Activated CD8-positive, alpha-beta T cell treated with anti-CD3 and anti-CD28 coated beads, Interleukin-2, amount 10 ng/mL, durations not matched to agents 7 days and 5 days (primary cell): ENCODE data around the gene ENDOU. TPM values are rescaled to one million over a fixed set of nuclear protein-coding genes. Genes with fewer than 3 reads are reported as not detected.
A peak's percentile ranks its signal among the peaks of the same experiment; 100 is the strongest.

Experiments used
- ATAC-seq: fragments of 150-1000 bp; cut with Tn5 transposase; one replicate; pipeline ENCODE4 v1.10.0; 2021; ENCODE audit warnings: moderate library complexity
- CTCF ChIA-PET: fragments of 350-600 bp; sonication (Branson Sonifier 250); formaldehyde crosslinking; loops from one replicate; lab custom pipeline; 2021; ENCODE audit warnings: antibody characterized with exemption; lab: Charles Lee
- POLR2A ChIA-PET: fragments of 350-600 bp; sonication (Branson Sonifier 250); formaldehyde crosslinking; loops from one replicate; lab custom pipeline; 2021; ENCODE audit warnings: antibody characterized with exemption; lab: Charles Lee
- DNase-seq: peaks from one replicate; pipeline ENCODE4 v3.0.0-alpha.2; 2020
- H3K27ac Mint-ChIP-seq: one replicate; pipeline ENCODE4 v1.8.0; 2021; ENCODE audit warnings: mild to moderate bottlenecking, mixed read lengths
- H3K27me3 Mint-ChIP-seq: one replicate; pipeline ENCODE4 v1.8.0; 2021; ENCODE audit warnings: low read depth, mixed read lengths
- H3K36me3 Mint-ChIP-seq: one replicate; pipeline ENCODE4 v1.8.0; 2021; ENCODE audit warnings: low read depth, mixed read lengths
- H3K4me1 Mint-ChIP-seq: one replicate; pipeline ENCODE4 v1.8.0; 2021; ENCODE audit warnings: low read depth, mixed read lengths
- H3K4me3 Mint-ChIP-seq: one replicate; pipeline ENCODE4 v1.8.0; 2021; ENCODE audit warnings: mild to moderate bottlenecking, mixed read lengths
- H3K9me3 Mint-ChIP-seq: one replicate; pipeline ENCODE4 v1.8.0; 2022; ENCODE audit warnings: mixed read lengths; ENCODE audit not compliant: insufficient read depth
- total RNA-seq, 2 experiments: library from RNA; stranded (reverse); gene quantifications; one replicate each; pipeline ENCODE4 v1.2.3, GENCODE V29; 2021

The ENDOU gene
- total RNA-seq, 2 experiments from 2014 or later = not detected

- H3K4me3 Mint-ChIP-seq = no peak overlapping the region
- CTCF ChIA-PET = interaction anchor here (0.8 to 15.8 kb wide), 13 partner anchors 10 to 174 kb away, joined by 3 to 297 read pairs (median 17); partner anchors contain the start of genes RPAP3 and SLC48A1
- DNase-seq = no peak
Measured at GRCh38 chr12:47717046-47717442, 8.2 kb downstream of the ENDOU start.

GRCh38 chr12:47715877-47716548 is 9.3 kb downstream of the ENDOU start:
- Mint-ChIP-seq H3K9me3 (no peaks in the 10 kb centered on the region), H3K4me1 (peaks cover 41% of the 10 kb centered on the region), H3K4me3 (no peak overlapping the region), H3K27ac (peak overlapping the region; percentile 9), H3K36me3 (no peaks in the 10 kb centered on the region), H3K27me3 (no peaks in the 10 kb centered on the region)
- CTCF ChIA-PET = interaction anchor here (1.0 to 15.8 kb wide), 20 partner anchors 8 to 473 kb away, joined by 3 to 297 read pairs (median 8); partner anchors contain the start of genes ENDOU, RAPGEF3, RPAP3 and SLC48A1
- ATAC-seq (no peak), DNase-seq (no peak)
- POLR2A ChIA-PET = interaction anchor here (0.7 to 1.3 kb wide), 2 partner anchors 10 to 117 kb away, joined by 3 to 5 read pairs; no protein-coding TSS in a partner anchor

More at GRCh38 chr12:47717046-47717442, 8.2 kb downstream of the ENDOU start:
- H3K9me3 Mint-ChIP-seq = no peaks in the 10 kb centered on the region
- ATAC-seq = no peak
- POLR2A ChIA-PET = no interaction called here
- peaks cover 51% of the 10 kb centered on the region for H3K4me1 Mint-ChIP-seq
- no peak overlapping the region for H3K27ac Mint-ChIP-seq
- H3K36me3 Mint-ChIP-seq = peaks cover 3% of the 10 kb centered on the region
- H3K27me3 Mint-ChIP-seq = no peaks in the 10 kb centered on the region

- peak; percentile 88 for ATAC-seq
- peaks cover 37% of the 10 kb centered on the region for H3K4me1 Mint-ChIP-seq
- peak overlapping the region; percentile 37 for H3K27ac Mint-ChIP-seq
- H3K4me3 Mint-ChIP-seq = no peak overlapping the region
- peak; percentile 90 for DNase-seq
- ChIA-PET CTCF (interaction anchor here (0.7 to 15.8 kb wide), 21 partner anchors 8 to 683 kb away, joined by 3 to 297 read pairs (median 7); partner anchors contain the start of genes ENDOU, RAPGEF3, RPAP3 and SLC48A1), POLR2A (interaction anchor here (0.7 to 1.3 kb wide), 2 partner anchors 9 to 118 kb away, joined by 3 to 5 read pairs; no protein-coding TSS in a partner anchor)
- no peaks in the 10 kb centered on the region for H3K27me3 Mint-ChIP-seq
- H3K9me3 Mint-ChIP-seq = no peaks in the 10 kb centered on the region
- no peaks in the 10 kb centered on the region for H3K36me3 Mint-ChIP-seq
Measured at GRCh38 chr12:47715393-47715876, 9.9 kb downstream of the ENDOU start.

- Mint-ChIP-seq H3K27me3 (no peaks in the 10 kb centered on the region), H3K27ac (no peak overlapping the region), H3K36me3 (no peaks in the 10 kb centered on the region), H3K4me3 (no peak overlapping the region), H3K9me3 (no peaks in the 10 kb centered on the region), H3K4me1 (peaks cover 37% of the 10 kb centered on the region)
- CTCF ChIA-PET = interaction anchor here (0.7 to 15.8 kb wide), 19 partner anchors 8 to 683 kb away, joined by 3 to 297 read pairs (median 8); partner anchors contain the start of genes ENDOU, RAPGEF3, RPAP3 and SLC48A1
- no peak for ATAC-seq
- no peak for DNase-seq
- POLR2A ChIA-PET = no interaction called here
Measured at GRCh38 chr12:47714826-47715386, 10.4 kb downstream of the ENDOU start.

GRCh38 chr12:47712171-47712570 is 13.1 kb downstream of the ENDOU start:
- Mint-ChIP-seq H3K9me3 (no peaks in the 10 kb centered on the region), H3K27ac (no peak overlapping the region), H3K27me3 (no peaks in the 10 kb centered on the region), H3K36me3 (no peaks in the 10 kb centered on the region), H3K4me1 (peaks cover 48% of the 10 kb centered on the region), H3K4me3 (no peak overlapping the region)
- CTCF ChIA-PET = interaction anchor here (8.1 to 15.8 kb wide), 3 partner anchors 25 to 65 kb away, joined by 94 to 297 read pairs (median 157); partner anchors contain the start of gene SLC48A1
- POLR2A ChIA-PET = no interaction called here
- ATAC-seq = no peak
- peak; percentile 13 for DNase-seq

- ChIA-PET POLR2A (interaction anchor here (0.9 kb wide), 1 partner anchor 124 kb away, joined by 4 read pairs; no protein-coding TSS in a partner anchor), CTCF (interaction anchor here (1.1 to 15.8 kb wide), 6 partner anchors 26 to 252 kb away, joined by 3 to 297 read pairs (median 8); partner anchors contain the start of gene SLC48A1)
- Mint-ChIP-seq H3K36me3 (no peaks in the 10 kb centered on the region), H3K27me3 (no peaks in the 10 kb centered on the region), H3K4me3 (no peak overlapping the region), H3K27ac (no peak overlapping the region), H3K4me1 (peaks cover 46% of the 10 kb centered on the region), H3K9me3 (no peaks in the 10 kb centered on the region)
- no peak for DNase-seq
- no peak for ATAC-seq
Measured at GRCh38 chr12:47711448-47711847, 13.8 kb downstream of the ENDOU start.

GRCh38 chr12:47710278-47710677 is 15.0 kb downstream of the ENDOU start:
- ChIA-PET POLR2A (interaction anchor here (0.6 to 0.9 kb wide), 2 partner anchors 125 to 487 kb away, joined by 3 to 4 read pairs; no protein-coding TSS in a partner anchor), CTCF (interaction anchor here (0.6 to 15.8 kb wide), 12 partner anchors 8 to 468 kb away, joined by 3 to 297 read pairs (median 3); partner anchors contain the start of genes ASB8 and SLC48A1)
- DNase-seq = peak; percentile 0
- Mint-ChIP-seq H3K27me3 (no peaks in the 10 kb centered on the region), H3K9me3 (no peaks in the 10 kb centered on the region), H3K4me1 (peaks cover 39% of the 10 kb centered on the region), H3K4me3 (no peak overlapping the region), H3K27ac (no peak overlapping the region), H3K36me3 (no peaks in the 10 kb centered on the region)
- no peak for ATAC-seq

GRCh38 chr12:47709671-47710070 is 15.6 kb downstream of the ENDOU start:
- no peak for ATAC-seq
- Mint-ChIP-seq H3K27ac (no peak overlapping the region), H3K36me3 (no peaks in the 10 kb centered on the region), H3K4me3 (no peak overlapping the region), H3K9me3 (no peaks in the 10 kb centered on the region), H3K27me3 (no peaks in the 10 kb centered on the region), H3K4me1 (peaks cover 41% of the 10 kb centered on the region)
- CTCF ChIA-PET = interaction anchor here (1.1 to 15.8 kb wide), 7 partner anchors 9 to 448 kb away, joined by 3 to 297 read pairs (median 5); partner anchors contain the start of gene ASB8
- POLR2A ChIA-PET = no interaction called here
- DNase-seq = no peak

- DNase-seq = no peak
- POLR2A ChIA-PET = no interaction called here
- no peaks in the 10 kb centered on the region for H3K27me3 Mint-ChIP-seq
- no peak for ATAC-seq
- CTCF ChIA-PET = interaction anchor here (1.5 to 15.8 kb wide), 4 partner anchors 9 to 130 kb away, joined by 5 to 297 read pairs (median 14); no protein-coding TSS in a partner anchor
- peaks cover 42% of the 10 kb centered on the region for H3K4me1 Mint-ChIP-seq
- H3K36me3 Mint-ChIP-seq = no peaks in the 10 kb centered on the region
- H3K4me3 Mint-ChIP-seq = no peak overlapping the region
- no peaks in the 10 kb centered on the region for H3K9me3 Mint-ChIP-seq
- no peak overlapping the region for H3K27ac Mint-ChIP-seq
Measured at GRCh38 chr12:47709237-47709636, 16.1 kb downstream of the ENDOU start.

- H3K36me3 Mint-ChIP-seq = peaks cover 10% of the 10 kb centered on the region
- H3K9me3 Mint-ChIP-seq = no peaks in the 10 kb centered on the region
- peak overlapping the region; percentile 23 for H3K27ac Mint-ChIP-seq
- H3K4me3 Mint-ChIP-seq = peak overlapping the region; percentile 41
- peaks cover 53% of the 10 kb centered on the region for H3K4me1 Mint-ChIP-seq
- POLR2A ChIA-PET = interaction anchor here (0.9 to 3.1 kb wide), 4 partner anchors 34 to 124 kb away, joined by 3 to 10 read pairs (median 5); no protein-coding TSS in a partner anchor
- DNase-seq (no peak), ATAC-seq (no peak)
- CTCF ChIA-PET = interaction anchor here (0.7 to 15.8 kb wide), 8 partner anchors 9 to 489 kb away, joined by 3 to 297 read pairs (median 12); no protein-coding TSS in a partner anchor
- no peaks in the 10 kb centered on the region for H3K27me3 Mint-ChIP-seq
Measured at GRCh38 chr12:47707905-47708543, 17.3 kb downstream of the ENDOU start.
